NCI-H2081 treated with DMSO at 0.1 percent for 48 hours (cell line): ENCODE results near the gene ARNT2.

Experiments
- DNase-seq: peaks from one replicate; lab custom pipeline; 2025; lab: John Stamatoyannopoulos, UW

ARNT2 gene

GRCh38 chr15:80576519-80577090 is 172.4 kb downstream of the ARNT2 start:
- DNase-seq: no peak

- DNase-seq: no peak
These were observed 173.5 kb downstream of the ARNT2 start for GRCh38 chr15:80577552-80578205.

GRCh38 chr15:80578206-80578595 is 174.0 kb downstream of the ARNT2 start:
- no peak for DNase-seq

GRCh38 chr15:80578871-80579270 is 174.7 kb downstream of the ARNT2 start:
- no peak for DNase-seq

GRCh38 chr15:80579611-80580010 is 175.4 kb downstream of the ARNT2 start:
- DNase-seq: no peak

- DNase-seq: no peak
These were observed 175.9 kb downstream of the ARNT2 start for GRCh38 chr15:80580106-80580505.

GRCh38 chr15:80580536-80581260 is 176.5 kb downstream of the ARNT2 start:
- DNase-seq: no peak

GRCh38 chr15:80581976-80582375 is 177.8 kb downstream of the ARNT2 start:
- DNase-seq: no peak

GRCh38 chr15:80582816-80583423 is 178.7 kb downstream of the ARNT2 start:
- DNase-seq: no peak

- DNase-seq: no peak
These were observed 180.4 kb downstream of the ARNT2 start for GRCh38 chr15:80584561-80584964.

GRCh38 chr15:80584973-80585525 is 180.9 kb downstream of the ARNT2 start:
- DNase-seq: no peak

- DNase-seq: no peak
These were observed 181.4 kb downstream of the ARNT2 start for GRCh38 chr15:80585544-80586018.

- no peak for DNase-seq
These were observed 182.0 kb downstream of the ARNT2 start for GRCh38 chr15:80586161-80586560.

- DNase-seq: no peak
These were observed 182.8 kb downstream of the ARNT2 start for GRCh38 chr15:80587007-80587406.

- no peak for DNase-seq
These were observed 183.8 kb downstream of the ARNT2 start for GRCh38 chr15:80587816-80588456.

GRCh38 chr15:80588801-80589200 is 184.6 kb downstream of the ARNT2 start:
- no peak for DNase-seq

- DNase-seq: no peak
These were observed 186.7 kb downstream of the ARNT2 start for GRCh38 chr15:80590761-80591355.

- DNase-seq: no peak
These were observed 187.3 kb downstream of the ARNT2 start for GRCh38 chr15:80591471-80591870.

GRCh38 chr15:80591938-80592825 is 188.0 kb downstream of the ARNT2 start:
- DNase-seq: no peak

- no peak for DNase-seq
These were observed 189.4 kb downstream of the ARNT2 start for GRCh38 chr15:80593486-80594030.
